Activated CD4-positive, CD25-positive, alpha-beta regulatory T cell (primary cell): ENCODE results near the gene PSMG3.
"Not testable (repeated sequence)": the region's sequence is repeated elsewhere in the genome, so short reads cannot be mapped to it uniquely, and the experiment has no call there.

Experiments used
- DNase-seq, 4 experiments: peaks; one replicate each; lab custom pipeline; 2025; lab: John Stamatoyannopoulos, UW

Gene PSMG3

DNA sequence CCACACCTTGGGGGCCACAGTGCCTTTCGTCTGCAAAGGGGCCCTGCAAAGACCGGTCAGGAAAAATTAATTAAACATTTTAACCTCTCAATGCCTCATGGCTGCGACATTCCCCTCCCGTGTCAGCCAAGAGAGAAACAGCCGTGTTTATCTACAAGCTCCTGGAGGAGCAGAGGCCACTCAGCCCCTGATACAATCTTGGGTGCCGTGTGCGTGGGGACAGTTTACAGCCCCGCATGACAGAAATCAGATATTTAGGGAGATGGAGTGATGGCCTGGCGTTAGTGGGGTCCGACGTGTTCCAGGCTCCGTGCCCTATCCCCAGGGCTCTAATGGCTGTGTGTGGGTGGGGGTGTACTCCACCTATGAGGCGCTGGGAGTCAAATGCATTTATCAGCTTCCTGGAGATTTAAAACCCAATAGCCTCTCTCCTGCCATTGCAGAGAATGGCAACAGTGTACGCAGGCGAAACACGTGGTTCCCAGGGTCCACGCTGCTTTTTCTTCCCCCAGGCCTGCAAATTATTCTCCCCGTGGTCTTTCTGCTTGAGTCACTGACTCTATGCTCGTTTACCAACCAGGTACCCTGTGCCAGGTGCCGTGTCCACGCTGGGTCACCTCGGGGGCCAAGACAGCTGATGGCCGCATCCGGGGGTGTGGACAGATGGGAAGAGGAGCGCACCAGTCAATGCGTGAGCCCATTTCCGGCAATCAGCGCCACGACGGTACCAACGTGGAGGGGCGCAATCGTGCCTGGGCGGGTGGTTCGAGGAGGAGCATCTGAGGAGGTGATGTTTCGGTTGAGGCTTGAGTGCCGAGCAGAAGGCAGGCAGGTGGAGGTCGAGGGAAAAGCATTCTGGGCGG, 26.6 kb upstream of the PSMG3 start:
- DNase-seq: no peak

DNA sequence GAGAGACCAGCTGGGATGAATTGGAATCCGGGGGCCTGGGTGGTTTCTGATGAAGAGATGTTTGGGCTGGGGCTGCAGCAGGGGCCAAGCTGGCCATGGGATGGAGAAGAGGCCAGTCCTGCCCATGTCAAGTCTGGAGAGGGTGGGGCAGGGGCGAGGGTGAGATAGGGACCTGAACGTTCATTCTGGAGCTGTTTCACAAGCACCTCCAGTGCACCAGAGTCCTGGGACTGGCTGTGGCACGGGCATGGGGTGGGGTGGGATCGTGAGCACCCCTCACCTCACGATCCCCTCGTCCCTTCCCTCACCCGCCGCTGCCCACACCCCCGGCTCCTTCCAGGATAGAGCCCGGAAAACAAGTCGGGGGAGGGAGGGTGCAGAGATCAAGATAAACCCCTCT, 25.8 kb upstream of the PSMG3 start:
- no peak for DNase-seq

DNA sequence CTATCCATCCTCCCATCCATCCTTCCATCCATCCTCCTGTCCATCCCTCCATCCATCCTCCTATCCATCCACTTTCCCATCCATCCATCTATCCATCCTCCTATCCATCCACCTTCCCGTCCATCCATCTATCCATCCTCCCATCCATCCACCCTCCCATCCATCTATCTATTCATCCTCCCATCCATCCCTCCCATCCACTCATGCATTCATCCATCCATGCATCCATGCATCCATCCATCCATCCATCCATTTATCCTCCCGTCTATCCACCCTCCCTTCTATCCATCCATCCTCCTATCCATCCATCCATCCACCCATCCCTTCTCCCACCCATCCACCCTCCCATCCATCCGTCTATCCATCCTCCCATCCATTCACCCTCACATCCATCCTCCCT, 25.2 kb upstream of the PSMG3 start:
- DNase-seq: no peak

DNA sequence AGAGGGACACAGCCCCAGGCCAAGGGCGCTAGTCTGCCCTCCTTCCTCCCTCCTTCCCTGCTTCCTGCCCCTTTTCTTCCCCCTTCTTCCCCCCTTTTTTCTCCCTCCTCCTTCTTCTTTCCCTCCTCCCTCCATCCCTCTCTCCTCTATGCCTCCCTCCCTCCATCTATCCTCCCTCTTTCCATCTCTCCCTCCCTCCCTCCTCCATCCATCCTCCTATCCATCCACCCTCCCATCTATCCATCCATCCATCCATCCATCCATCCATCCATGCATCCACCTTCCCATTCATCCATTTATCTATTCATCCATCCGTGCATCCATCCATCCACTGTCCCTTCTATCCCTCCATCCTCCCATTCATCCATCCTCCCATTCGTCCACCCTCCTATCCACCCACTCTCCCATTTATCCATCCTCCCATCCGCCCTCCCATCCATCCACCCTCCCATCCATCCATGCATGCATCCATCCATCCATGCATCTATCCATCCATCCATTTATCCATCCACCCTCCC, 24.1 kb upstream of the PSMG3 start:
- no peak for DNase-seq

DNA sequence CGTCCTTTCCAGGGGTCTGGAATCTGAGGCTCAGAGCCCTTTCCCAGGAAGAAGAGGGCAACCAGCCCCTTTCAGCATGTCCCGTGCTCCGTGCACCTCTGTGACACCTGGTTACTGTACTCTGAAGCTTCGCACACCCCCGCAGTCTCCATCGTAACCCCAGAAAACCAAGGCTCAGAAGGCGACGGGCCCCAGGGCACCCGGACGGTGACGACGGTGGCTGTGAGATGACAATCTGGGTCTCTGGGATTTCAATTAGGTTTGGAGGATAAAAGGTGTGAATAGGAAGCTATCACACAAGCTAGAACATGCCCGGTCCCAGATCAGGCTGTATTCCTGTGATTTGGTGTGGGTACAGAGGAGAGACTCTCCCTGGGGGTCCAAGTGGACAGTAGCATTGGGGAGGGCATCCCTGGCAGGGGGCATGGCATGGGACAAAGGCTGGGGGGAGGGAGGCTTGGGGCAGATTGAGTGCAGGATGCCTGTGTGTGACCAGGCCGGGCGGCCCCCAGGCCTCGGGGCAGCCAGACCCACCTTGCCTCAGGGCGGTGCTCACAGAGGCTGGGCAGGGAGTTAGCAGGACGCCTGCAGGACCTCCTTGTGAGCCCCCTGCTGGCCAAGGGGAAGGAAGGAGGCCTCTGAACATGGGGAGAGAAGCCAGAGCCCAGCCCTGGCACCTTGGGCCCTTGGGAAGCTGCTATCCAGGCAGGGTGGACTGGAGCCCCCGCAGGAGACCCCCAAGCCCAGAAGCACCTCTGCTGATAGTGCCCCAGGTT, 23.4 kb upstream of the PSMG3 start:
- DNase-seq: no peak

DNA sequence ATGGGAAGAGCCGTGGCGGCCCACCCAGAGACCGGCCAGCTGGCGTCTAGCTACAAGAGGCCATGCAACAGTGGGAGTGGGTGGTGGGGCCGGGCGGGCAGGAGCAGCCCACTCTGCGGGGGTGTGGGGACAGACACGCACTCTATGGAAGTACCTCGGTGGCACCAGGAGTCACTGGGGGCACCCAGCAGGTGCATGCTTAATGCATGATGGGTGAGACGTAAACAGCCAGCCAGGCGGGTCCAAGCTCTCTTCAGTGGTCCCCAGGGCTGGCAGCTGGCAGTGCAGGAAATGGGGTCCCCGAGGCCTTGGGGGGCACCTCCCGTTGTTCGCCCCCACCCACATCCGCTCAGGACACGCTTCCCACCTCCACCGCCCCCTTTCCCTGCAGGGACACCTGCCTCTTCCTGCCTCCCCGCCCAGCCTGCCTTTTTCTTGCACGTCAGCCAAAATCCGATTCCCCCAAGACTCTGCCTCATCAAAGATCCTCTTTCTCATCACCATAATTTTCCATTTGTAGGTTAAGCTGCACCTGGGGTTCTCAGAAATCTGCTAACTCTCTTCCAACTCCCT, 22.6 kb upstream of the PSMG3 start:
- DNase-seq: no peak

DNA sequence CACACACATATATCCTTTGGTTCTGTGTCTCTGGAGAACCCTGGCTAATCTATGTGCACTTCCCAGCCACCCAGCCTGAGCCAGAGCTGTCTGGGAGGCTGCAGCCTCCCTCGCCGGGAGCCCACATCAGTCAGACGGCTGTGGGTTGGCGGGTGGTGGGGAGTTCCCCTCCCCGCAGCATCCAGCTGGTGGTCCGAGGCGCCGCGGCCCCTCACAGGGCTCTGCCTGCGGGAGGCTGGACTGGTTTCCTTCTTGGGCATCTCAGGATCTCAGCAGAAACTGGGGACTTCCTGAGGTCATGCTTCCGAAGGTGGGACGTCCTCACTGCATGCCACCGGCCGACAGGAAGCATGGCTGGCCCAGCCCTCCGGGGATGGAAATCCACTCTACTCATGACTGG, 22.0 kb upstream of the PSMG3 start:
- no peak for DNase-seq

DNA sequence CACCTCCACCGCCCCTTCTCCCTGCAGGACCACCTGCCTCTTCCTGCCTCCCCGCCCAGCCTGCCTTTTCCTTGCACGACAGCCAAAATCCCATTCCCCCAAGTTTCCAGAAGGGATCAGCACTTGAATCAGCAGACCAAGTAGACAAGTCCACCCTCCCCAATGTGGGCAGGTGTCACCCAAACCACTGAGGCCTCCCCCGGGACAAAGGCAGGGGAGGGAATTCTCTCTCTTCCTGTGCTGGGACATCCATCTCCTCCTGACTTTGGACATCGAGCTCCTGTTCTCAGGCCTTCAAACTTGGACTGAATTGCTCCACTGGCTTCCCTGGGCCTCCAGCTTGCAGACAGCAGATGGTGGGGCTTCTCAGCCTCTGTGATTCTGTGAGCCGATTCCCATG, 21.6 kb upstream of the PSMG3 start:
- DNase-seq: no peak

DNA sequence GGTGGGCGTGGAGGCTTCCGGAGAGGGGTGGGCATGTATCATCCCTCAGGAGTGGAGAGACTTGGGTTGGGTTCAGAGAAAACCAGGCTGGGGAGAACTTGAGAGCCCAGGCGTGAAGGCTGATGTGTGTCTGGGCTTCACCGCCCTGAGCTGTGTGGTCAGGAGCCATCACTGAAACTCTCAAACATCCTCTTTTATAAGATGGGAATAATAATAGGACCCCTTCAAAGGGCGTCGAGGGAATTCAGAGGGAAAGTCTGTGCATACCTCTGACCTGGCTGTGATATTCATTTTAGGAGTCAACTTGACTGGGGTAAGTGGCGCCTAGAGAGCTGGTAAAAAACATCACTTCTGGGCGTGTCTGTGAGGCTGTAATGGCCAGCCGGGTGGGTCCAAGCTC, 21.1 kb upstream of the PSMG3 start:
- DNase-seq: no peak

DNA sequence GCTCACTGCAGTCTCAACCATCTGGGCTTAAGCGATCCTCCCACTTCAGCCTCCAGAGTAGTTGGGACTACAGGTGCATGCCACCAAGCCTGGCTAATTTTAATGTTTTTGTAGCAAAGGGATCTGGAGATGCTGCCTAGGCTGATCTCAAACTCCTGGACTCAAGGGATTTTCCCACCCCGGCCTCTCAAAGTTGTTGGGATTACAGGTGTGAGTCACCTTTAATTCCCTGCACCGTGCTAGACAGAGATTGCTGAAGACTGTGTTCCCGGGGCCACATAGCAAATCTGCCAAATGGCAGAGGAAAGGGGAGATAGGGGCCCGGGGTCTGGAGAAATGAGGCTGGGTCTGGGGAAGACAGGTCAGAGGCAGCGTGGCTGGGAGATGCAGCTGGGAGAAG, 20.6 kb upstream of the PSMG3 start:
- DNase-seq: no peak

DNA sequence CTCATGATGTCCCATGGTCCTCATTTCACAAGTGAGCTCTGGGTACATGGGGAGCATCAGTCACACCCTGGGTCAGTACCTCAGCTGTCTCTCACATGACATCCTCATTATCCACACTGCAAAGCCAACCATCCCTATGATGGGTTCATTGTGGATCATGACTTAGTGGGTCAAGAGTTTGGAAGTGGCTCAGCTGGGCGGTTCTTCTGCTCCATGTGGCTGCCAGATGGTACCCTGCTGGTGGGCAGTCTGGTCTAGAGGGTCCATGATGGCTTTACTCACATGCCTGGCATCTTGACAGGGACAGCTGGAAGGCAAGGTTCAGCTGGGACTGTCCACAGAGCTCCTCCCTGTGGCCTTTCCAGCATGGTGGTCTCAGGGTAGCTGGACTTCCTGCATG, 19.1 kb upstream of the PSMG3 start:
- DNase-seq: no peak

DNA sequence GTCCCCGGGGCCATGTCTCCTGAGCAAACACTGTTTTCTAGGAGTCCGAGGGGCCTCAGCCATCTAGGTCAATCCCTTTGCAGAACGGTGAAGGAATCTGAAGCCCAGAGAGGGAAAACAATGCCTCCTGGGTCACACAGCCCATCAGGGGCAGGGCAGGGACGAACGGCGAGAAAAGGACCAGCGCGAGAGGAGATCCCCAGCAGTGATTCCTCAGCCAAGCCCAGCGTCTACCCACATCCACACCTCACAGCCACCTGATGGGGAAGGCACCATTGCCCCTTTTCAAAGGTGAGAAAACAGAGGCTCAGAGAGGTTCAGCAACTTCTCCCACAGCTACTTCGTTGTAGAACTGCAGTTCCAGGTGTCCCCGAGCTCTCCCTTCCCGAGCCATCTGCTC, 17.9 kb upstream of the PSMG3 start:
- DNase-seq: no peak

DNA sequence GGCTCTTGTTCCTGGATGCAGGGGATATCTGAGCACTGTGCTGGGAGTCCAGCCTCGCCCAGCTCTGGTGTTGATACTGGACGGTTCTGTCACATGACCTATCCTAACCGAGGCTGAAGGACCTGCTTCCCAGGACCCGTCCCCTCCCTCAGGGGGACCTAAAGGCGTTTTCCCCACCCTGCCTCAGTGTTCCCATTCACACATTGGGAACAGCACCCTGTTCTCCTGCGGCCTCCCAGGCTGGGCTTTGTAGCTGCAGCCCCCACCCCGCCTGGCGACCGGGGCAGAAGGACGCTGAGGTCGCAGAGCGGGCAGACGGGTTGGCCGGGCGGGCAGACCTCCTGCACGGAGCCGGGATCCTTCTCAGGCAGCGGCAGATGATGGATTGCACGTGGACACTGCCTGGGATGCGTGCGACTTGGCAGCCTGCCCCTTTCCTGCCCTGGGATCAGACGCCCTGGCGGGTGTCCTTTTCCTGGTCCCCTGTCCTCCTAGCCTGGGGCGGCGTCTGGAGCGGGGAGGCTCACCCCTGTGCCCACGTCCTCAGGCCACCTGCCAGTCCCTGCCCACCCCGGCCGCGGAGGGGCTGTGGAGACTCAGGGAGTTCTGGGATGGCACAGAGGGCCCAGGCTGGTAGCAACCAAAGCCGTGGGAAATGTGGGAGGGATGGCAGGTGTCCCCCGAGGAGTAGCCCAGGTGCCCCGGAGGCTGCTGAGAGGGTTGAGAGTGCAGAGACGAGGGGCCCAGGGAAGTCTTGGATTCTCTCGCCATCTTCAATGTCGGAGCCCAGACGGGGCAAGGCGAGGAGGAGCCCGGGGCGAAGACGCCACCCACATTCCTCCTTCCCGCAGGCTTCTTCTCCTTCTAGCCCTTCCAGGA, 17.2 kb upstream of the PSMG3 start:
- no peak for DNase-seq

DNA sequence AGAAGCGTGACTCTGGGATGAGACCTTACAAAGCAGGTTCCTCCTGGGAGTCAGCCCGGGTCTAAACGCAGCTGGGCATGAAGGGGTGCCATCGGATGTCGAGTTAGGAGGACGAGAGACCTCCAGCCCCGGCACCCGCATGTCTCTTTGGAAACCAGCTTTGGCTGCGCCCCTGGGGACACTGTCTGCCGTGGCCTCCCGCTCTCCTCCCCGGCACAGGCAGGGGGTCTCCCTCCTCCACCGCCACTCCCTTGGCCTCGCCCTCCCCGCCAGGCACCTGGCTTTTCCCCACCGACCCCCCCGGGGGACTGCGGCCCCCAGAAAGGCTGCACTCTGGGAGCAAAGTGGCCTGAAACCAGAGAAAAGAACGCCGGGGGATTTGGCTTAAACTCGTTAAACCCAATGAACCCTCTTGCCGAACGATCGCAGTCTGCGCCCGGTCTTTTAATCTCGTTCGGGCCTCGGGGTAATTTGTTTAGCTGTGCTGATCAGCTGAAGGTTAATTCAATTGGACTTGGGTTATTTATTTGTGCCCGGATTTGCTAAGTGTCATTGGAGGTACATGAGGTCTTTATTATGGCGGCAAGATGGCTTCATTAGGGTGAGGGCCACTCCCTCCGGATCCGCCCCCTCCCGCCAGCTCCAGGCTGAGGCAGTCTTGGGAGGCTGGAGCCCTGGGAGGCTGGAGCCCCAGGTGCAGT, 16.4 kb upstream of the PSMG3 start:
- no peak for DNase-seq

DNA sequence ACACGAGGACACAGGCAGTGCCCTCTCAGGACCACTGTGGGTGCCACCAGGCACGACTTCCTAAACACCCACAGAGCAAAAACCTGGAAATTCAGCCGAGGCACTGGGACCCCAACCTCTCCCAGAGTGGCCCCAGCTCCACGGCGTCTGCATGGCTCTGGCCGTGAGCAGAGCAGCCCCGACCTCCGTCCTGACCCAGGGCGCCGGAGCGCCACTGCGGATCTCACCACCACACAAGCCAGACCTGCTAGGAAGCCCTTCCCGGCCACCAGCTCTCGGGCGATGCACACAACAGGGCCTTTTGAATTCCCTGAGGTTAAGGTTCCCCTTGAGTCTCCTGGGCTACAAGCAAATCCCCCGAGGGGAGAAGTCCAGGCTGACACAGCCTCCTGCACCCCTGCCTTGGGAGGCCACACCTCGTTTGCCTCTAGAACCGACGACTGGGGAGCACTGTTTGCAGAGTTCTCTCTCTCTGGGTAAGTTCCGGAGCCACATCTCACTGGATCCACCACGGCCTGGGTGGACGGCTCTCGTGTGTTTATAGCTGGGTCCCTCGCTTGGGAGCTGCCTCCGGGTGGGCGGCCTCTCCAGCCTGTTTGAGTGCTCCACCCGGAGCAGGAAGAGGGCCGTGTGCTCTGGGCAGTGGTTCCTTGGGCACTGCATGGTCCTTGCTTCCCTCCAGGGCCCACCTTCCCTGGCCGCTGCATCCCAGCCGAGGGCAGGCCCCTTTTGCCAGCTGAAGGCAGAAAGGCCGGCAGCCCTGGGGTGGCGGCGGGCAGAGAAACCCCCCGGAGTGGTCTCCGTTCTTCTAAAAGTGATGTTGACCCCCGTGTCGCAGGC, 15.5 kb upstream of the PSMG3 start:
- DNase-seq: no peak

DNA sequence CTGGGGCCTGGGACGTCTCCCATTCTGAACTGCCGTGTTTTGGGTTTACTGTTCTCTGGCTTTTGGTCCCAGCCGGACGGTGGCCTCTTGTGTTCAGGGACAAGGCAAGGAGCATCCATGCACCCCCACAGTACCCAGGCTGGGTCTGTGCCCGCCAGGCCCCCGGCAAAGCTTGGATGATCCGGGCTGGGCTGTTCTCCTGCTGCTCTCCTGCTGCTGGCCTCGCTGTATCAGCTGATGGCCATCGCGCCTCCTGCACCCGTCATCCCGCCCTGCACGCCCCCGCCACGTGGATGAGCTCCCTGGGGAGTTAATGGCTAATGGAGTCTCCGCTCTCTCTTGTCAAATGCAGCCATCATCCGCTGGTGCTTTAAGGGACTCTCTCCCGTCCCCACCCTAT, 14.9 kb upstream of the PSMG3 start:
- DNase-seq: no peak

DNA sequence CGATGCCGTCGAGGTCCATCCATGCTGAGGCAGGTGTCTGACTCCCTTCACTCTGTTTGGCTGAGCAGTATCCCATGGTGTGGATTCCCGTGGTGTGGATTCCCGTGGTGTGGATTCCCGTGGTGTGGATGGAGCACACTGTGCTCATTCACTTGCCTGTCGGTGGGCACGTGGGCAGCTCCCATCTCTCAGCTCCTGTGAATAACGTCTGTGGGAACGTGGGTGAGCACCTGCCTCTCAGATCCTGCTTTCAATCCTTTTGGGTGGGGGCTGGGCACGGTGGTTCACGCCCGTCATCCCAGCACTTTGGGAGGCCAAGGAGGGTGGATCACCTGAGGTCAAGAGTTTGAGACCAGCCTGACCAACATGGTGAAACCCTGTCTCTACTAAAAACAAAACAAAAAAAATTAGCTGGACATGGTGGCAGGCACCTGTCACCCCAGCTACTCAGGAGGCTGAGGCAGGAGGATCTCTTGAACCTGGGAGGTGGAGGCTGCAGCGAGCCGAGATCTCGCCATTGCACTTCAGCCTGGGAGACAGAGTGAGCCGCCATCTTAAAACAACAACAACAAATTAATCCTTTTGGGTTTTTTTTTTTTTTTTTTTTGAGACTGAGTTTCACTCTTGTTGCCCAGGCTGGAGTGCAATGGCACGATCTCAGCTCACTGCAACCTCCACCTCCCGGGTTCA, 13.6 kb upstream of the PSMG3 start:
- DNase-seq: not testable (repeated sequence)

DNA sequence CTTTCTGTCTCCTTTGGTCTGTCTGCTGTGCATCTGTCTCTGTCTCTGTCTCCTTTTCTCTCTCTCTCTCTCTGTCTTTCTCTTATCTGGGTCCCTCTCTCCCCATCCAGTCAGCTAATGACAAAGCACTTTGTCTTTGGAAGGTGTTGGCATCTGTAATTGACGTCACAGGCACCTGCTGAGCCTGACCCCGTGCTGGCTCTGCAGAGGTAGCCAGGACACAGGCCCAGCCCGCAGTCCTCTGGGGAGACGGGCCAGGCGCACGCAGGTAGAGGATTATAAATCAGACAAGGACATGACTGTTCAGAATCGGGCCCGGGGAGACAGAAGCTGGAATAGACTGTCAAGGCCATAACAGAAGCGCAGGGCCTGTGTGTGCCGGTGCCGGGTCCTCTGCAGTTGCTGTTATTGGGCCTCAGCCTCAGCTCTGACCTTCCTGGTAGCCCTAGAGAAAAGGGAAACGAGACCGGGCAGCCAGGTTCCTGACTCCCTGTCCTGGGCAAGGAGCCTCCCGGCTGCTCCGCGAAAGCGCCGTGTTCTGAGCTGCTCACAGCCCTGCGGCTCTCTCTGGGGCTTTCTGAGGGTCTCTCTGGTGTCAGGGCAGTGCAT, 10.7 kb upstream of the PSMG3 start:
- no peak for DNase-seq
